ENCODE results near the gene IGSF11. TPM values are rescaled to one million over a fixed set of nuclear protein-coding genes. Genes with fewer than 3 reads are reported as not detected.

IGSF11 gene
- total RNA-seq, 4 donors from 2014 or later, result 0.29 to 1.4 (median 0.75) TPM

DNA sequence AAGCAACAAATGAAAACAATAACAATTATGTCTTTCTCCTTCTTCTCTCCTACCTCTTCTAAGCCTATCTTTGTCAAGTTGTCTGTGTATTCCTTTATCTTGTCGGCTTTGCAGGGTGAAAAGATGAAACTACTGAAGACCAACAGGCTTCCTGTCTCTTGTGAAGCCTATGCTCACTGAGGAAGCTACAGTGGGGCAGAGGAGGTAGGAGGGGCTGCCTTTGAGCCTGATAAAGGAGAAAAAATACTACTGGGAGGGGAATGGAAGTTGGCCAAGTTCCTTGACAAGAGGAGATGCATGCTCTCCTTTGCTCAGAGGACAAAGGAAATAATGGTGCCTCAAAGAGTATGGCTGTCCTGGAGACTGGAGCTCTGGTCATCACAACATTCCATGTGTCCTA lies 92.0 kb downstream of the IGSF11 start:
- intact Hi-C loops (cut with DNase I), result no loop called here
- TF ChIP-seq POLR2A (IDR thresholded peaks at IDR 0.05), result no peak
- TF ChIP-seq, protein P1, sequence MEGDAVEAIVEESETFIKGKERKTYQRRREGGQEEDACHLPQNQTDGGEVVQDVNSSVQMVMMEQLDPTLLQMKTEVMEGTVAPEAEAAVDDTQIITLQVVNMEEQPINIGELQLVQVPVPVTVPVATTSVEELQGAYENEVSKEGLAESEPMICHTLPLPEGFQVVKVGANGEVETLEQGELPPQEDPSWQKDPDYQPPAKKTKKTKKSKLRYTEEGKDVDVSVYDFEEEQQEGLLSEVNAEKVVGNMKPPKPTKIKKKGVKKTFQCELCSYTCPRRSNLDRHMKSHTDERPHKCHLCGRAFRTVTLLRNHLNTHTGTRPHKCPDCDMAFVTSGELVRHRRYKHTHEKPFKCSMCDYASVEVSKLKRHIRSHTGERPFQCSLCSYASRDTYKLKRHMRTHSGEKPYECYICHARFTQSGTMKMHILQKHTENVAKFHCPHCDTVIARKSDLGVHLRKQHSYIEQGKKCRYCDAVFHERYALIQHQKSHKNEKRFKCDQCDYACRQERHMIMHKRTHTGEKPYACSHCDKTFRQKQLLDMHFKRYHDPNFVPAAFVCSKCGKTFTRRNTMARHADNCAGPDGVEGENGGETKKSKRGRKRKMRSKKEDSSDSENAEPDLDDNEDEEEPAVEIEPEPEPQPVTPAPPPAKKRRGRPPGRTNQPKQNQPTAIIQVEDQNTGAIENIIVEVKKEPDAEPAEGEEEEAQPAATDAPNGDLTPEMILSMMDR (IDR thresholded peaks at IDR 0.05), result no peak
- Histone ChIP-seq H3K36me3 (no peaks in the 10 kb centered on the region), H3K27me3 (no peaks in the 10 kb centered on the region), H3K4me3 (replicated peaks in 1 of 3) (no peak overlapping the region), H3K27ac (no peak overlapping the region), H3K4me1 (no peaks in the 10 kb centered on the region), H3K9me3 (no peaks in the 10 kb centered on the region)
- 71 to 86% methylated on average over 1 of the region's 1 CpG for WGBS, 2 donors
- DNase-seq, result no peak

DNA sequence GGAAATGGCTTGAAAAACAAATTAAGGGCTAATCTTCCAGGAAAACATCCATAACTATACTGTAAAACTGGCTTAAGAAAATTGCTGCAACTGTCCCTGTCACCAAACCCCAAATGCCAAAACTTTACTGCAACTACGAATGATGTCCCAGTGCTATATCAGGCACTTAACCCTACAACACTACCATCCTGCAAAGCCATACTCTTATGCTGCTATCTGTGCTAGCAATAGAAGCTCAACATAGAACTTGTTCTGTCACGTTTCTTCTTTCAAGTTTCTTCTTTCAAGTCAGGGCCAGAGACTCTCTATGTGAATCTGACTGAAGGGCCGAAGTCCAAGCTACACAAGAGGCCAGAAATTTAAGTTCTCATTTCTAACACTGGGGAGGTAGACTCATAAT lies 92.5 kb downstream of the IGSF11 start:
- 85 to 90% methylated on average over 3 of the region's 3 CpGs for WGBS, 2 donors
- intact Hi-C loops (cut with DNase I), result no loop called here
- H3K4me1 ChIP-seq, result no peaks in the 10 kb centered on the region
- no peaks in the 10 kb centered on the region for H3K36me3 ChIP-seq
- H3K27ac ChIP-seq, result no peak overlapping the region
- no peaks in the 10 kb centered on the region for H3K9me3 ChIP-seq
- no peak overlapping the region for H3K4me3 ChIP-seq (replicated peaks in 1 of 3)
- TF ChIP-seq POLR2A (IDR thresholded peaks at IDR 0.05), result no peak
- TF ChIP-seq, protein P1 (IDR thresholded peaks at IDR 0.05), result no peak
- H3K27me3 ChIP-seq, result no peaks in the 10 kb centered on the region
- DNase-seq, result no peak

DNA sequence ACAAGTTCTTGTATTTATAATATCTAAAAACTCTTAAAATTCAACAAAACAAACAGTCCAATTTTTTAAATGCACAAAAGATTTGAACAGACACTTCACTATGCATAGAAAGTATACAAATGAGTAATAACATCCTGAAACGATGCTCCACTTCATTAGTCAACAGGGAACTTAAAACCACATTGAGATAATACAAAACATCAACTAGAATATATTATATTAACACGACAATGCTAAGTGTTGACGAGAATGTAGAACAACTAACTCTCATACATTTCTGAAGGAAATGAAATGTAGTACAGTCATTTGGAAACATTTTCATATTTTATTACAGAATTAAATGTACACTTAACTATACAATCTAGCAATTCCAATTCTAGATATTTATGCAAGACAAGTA lies 93.4 kb downstream of the IGSF11 start:
- Histone ChIP-seq H3K27me3 (no peaks in the 10 kb centered on the region), H3K27ac (no peak overlapping the region), H3K9me3 (no peaks in the 10 kb centered on the region), H3K4me3 (replicated peaks in 1 of 3) (no peak overlapping the region), H3K4me1 (no peaks in the 10 kb centered on the region), H3K36me3 (no peaks in the 10 kb centered on the region)
- DNase-seq, result no peak
- WGBS, 2 donors, result 81 to 82% methylated on average over 3 of the region's 3 CpGs
- intact Hi-C loops (cut with DNase I), result no loop called here
- TF ChIP-seq POLR2A (IDR thresholded peaks at IDR 0.05), result no peak
- TF ChIP-seq, protein P1 (IDR thresholded peaks at IDR 0.05), result no peak

DNA sequence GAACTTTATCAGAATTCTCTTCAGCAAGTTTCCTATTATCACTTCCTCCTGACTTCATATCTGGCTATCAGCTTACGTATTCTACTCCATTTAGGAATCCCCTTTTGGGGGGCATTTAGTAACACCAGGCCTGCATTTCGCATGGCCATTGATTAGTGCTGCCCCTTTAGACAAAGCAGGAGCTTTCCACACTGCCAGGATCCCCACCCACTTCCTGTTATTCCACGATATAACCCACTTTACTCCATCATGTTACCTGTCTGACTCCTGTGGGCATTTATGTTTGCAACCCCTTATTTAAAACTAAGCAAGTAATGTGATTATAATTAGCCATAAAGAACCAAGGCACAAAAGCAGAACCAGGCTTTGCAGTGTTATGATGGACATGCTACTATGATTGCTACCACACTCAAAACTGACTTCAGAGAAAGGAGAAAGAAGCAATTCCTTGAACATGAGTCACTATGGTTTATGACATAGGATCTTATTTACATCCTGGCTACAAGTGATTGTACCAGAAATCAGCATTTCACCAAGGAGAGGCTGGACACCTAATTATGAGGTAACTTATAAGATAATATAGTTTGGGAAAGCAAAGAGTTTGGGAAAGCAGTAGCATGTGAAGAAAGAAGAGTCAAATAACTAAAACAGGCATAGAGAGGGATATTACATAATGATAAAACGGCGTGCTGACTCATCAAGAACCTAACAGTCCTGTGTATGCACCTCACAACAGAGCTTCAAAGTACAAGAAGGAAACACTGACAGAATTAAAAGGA lies 96.3 kb downstream of the IGSF11 start:
- Histone ChIP-seq H3K9me3 (no peaks in the 10 kb centered on the region), H3K27ac (no peak overlapping the region), H3K36me3 (no peaks in the 10 kb centered on the region), H3K27me3 (no peaks in the 10 kb centered on the region), H3K4me3 (replicated peaks in 1 of 3) (no peak overlapping the region), H3K4me1 (no peaks in the 10 kb centered on the region)
- no peak for DNase-seq
- TF ChIP-seq POLR2A (IDR thresholded peaks at IDR 0.05), result no peak
- TF ChIP-seq, protein P1 (IDR thresholded peaks at IDR 0.05), result no peak
- WGBS, 2 donors, result 82 to 87% methylated on average over 5 of the region's 5 CpGs
- intact Hi-C loops (cut with DNase I), result no loop called here

DNA sequence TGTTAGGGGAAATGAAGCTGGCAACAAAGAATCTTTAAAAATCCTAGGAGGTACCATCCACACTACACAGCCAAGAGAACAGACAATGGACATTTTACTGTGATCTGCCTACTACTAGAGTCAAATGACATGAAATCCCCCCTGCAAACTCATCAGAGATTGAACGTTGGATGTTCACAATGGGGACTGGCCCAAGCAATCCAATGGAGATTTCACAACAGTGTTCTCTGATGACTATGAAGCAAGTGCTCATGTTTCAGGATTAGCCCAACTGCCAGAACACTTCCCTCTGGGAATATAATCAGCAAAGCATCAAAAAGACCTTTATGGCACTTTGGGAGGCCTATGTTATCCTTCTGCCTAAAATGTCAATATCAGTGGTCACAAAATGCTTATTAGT lies 97.8 kb downstream of the IGSF11 start:
- 36 to 50% methylated on average over 1 of the region's 1 CpG for WGBS, 2 donors
- intact Hi-C loops (cut with DNase I), result no loop called here
- no peaks in the 10 kb centered on the region for H3K4me1 ChIP-seq

More for the DNA sequence above, 97.8 kb downstream of the IGSF11 start:
- H3K27ac ChIP-seq, result no peak overlapping the region
- no peak overlapping the region for H3K4me3 ChIP-seq (replicated peaks in 1 of 3)
- H3K36me3 ChIP-seq, result no peaks in the 10 kb centered on the region
- no peaks in the 10 kb centered on the region for H3K9me3 ChIP-seq
- DNase-seq, result no peak
- no peak for TF ChIP-seq POLR2A (IDR thresholded peaks at IDR 0.05)
- TF ChIP-seq, protein P1 (IDR thresholded peaks at IDR 0.05), result no peak
- H3K27me3 ChIP-seq, result no peaks in the 10 kb centered on the region
